Loucy (cell line): ENCODE measurements around the gene AHNAK2.

Experiments
- CTCF ChIP-seq: fragments of 200-600 bp; sonication (generic); conservative IDR thresholded peaks from 2 replicates; pipeline ENCODE4 v1.5.1; 2014; ENCODE audit warnings: mild to moderate bottlenecking, antibody characterized with exemption, low read length
- EZH2phosphoT487 ChIP-seq: fragments of 200-600 bp; IDR thresholded peaks from 2 replicates; pipeline ENCODE4 v1.6.1; 2018; ENCODE audit warnings: antibody characterized with exemption, mild to moderate bottlenecking, moderate library complexity, borderline replicate concordance

GRCh38 chr14:104993306-104993705 lies 15.1 kb upstream of the AHNAK2 start:
- no peak for TF ChIP-seq CTCF
- TF ChIP-seq EZH2phosphoT487: no peak
